NCI-H460 (cell line): ENCODE results near the gene TECTB. TPM values are rescaled to one million over a fixed set of nuclear protein-coding genes. Genes with fewer than 3 reads are reported as not detected.

Experiments used
- DNase-seq: peaks from one replicate; pipeline ENCODE4 v3.0.0-alpha.2; 2016; ENCODE audit warnings: low read depth; ENCODE audit errors: extremely low read depth
- small RNA-seq, 2 experiments: library from RNA; depleted of rRNA; stranded (forward); fragments of <200 nt; gene quantifications; one replicate each; pipeline ENCODE3, GENCODE V24; 2014
- total RNA-seq: library from RNA; depleted of rRNA; stranded (reverse); fragments of >200 nt; shearing (Covaris generic); gene quantifications from 2 replicates; pipeline ENCODE4 v1.2.3, GENCODE V29; 2014; rRNA removed

TECTB gene
- total RNA-seq, 1 experiment from 2014 or later, result not detected

GRCh38 chr10:112344261-112344660, 61.1 kb downstream of the TECTB start:
- no peak for DNase-seq

- no peak for DNase-seq
These were observed 62.0 kb downstream of the TECTB start for GRCh38 chr10:112345202-112345601.

- no peak for DNase-seq
These were observed 62.5 kb downstream of the TECTB start for GRCh38 chr10:112345743-112346142.

GRCh38 chr10:112346774-112347173, 63.6 kb downstream of the TECTB start:
- no peak for DNase-seq

GRCh38 chr10:112347709-112348671, 64.8 kb downstream of the TECTB start:
- no peak for DNase-seq

- DNase-seq, result no peak
These were observed 65.6 kb downstream of the TECTB start for GRCh38 chr10:112348759-112349158.

GRCh38 chr10:112349521-112350085, 66.4 kb downstream of the TECTB start:
- DNase-seq, result no peak

GRCh38 chr10:112351146-112351545, 67.9 kb downstream of the TECTB start:
- DNase-seq, result no peak

- DNase-seq, result no peak
These were observed 68.8 kb downstream of the TECTB start for GRCh38 chr10:112352044-112352443.

GRCh38 chr10:112353046-112353445, 69.8 kb downstream of the TECTB start:
- DNase-seq, result no peak

Small RNA genes lying within 50 kb of the gene (small RNA-seq; reads per million reads assigned to genes)
- 0 reads per million in 2 experiments for gene MIR6715A

Other genes with a start within 250 kb of the TECTB start
- 13.5 and 15.8 TPM in 2 replicates for gene GPAM, start 99.6 kb upstream of the TECTB start, total RNA-seq
- not detected in 2 replicates for gene ACSL5, start 90.7 kb downstream of the TECTB start, total RNA-seq
- 30.6 and 36.5 TPM in 2 replicates for gene ZDHHC6, start 163.5 kb downstream of the TECTB start, total RNA-seq
- gene VTI1A, start 163.8 kb downstream of the TECTB start, total RNA-seq, result 24.7 and 28.2 TPM in 2 replicates